ENCODE measurements around the gene ARPC1A. TPM values are rescaled to one million over a fixed set of nuclear protein-coding genes. Genes with fewer than 3 reads are reported as not detected.

ARPC1A gene
- total RNA-seq, 1 donor from 2014 or later = 196 TPM

DNA sequence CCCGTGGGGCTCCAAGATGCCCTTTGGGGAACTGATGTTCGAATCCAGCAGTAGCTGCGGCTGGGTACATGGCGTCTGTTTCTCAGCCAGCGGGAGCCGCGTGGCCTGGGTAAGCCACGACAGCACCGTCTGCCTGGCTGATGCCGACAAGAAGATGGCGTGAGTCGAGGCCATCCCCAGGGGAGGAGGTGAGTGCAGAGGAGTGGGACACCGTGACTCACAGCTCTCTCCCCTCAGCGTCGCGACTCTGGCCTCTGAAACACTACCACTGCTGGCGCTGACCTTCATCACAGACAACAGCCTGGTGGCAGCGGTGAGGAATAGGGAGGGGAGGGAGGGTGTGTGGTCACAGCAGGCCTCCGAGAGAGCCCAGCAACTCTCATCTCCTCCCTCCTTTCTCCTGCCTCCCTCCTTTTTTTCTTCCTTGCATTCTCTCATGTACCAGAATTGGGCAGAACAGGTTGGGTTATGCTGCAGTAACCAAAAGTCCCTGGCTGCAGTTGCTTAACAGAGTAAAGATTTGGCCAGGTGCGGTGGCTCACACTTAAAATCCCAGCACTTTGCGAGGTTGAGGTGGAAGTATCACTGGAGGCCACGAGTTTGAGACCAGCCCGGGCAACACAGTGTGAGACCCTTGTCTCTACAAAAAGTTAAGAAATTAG, 65.4 kb downstream of the ARPC1A start:
- DNase-seq (ENCODE audit: low spot score) = no peak
- H3K27ac Mint-ChIP-seq (ENCODE audit: unreplicated experiment) = no peak overlapping the region
- H3K27me3 Mint-ChIP-seq (ENCODE audit: unreplicated experiment) = peaks cover 6% of the 10 kb centered on the region
- no peak overlapping the region for H3K4me3 Mint-ChIP-seq (ENCODE audit: unreplicated experiment)
- peaks cover 9% of the 10 kb centered on the region for H3K4me1 Mint-ChIP-seq (ENCODE audit: unreplicated experiment)
- TF ChIP-seq, protein P1, sequence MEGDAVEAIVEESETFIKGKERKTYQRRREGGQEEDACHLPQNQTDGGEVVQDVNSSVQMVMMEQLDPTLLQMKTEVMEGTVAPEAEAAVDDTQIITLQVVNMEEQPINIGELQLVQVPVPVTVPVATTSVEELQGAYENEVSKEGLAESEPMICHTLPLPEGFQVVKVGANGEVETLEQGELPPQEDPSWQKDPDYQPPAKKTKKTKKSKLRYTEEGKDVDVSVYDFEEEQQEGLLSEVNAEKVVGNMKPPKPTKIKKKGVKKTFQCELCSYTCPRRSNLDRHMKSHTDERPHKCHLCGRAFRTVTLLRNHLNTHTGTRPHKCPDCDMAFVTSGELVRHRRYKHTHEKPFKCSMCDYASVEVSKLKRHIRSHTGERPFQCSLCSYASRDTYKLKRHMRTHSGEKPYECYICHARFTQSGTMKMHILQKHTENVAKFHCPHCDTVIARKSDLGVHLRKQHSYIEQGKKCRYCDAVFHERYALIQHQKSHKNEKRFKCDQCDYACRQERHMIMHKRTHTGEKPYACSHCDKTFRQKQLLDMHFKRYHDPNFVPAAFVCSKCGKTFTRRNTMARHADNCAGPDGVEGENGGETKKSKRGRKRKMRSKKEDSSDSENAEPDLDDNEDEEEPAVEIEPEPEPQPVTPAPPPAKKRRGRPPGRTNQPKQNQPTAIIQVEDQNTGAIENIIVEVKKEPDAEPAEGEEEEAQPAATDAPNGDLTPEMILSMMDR (IDR thresholded peaks at IDR 0.05; ENCODE audit: unreplicated experiment) = no peak
- H3K36me3 Mint-ChIP-seq (ENCODE audit: low read depth, unreplicated experiment) = peaks cover 14% of the 10 kb centered on the region
- H3K9me3 Mint-ChIP-seq (ENCODE audit: unreplicated experiment) = no peaks in the 10 kb centered on the region

DNA sequence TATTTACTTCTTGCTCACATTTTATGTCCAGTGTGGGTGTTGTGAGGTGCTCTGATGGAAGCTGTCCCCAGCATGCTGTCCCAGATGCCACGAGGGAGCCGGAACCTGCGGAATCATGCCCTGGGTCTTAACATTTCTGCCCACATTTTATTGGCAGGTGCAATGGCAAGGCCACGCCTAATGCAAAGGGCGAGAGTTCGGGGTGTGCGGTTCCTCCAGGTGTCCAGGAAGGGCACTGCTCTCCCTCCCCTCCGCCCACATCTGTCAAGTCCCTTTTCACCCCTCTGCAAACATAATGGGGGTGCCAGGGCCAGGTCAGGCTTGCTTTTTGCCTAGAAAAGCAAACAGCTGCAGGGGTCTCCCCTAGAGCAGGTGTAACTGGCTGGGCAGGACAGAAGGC, 66.3 kb downstream of the ARPC1A start:
- peaks cover 6% of the 10 kb centered on the region for H3K27me3 Mint-ChIP-seq (ENCODE audit: unreplicated experiment)
- peak overlapping the region; percentile 77 for H3K4me3 Mint-ChIP-seq (ENCODE audit: unreplicated experiment)
- DNase-seq (ENCODE audit: low spot score) = no peak
- H3K9me3 Mint-ChIP-seq (ENCODE audit: unreplicated experiment) = no peaks in the 10 kb centered on the region
- H3K36me3 Mint-ChIP-seq (ENCODE audit: low read depth, unreplicated experiment) = peaks cover 13% of the 10 kb centered on the region
- peaks cover 9% of the 10 kb centered on the region for H3K4me1 Mint-ChIP-seq (ENCODE audit: unreplicated experiment)
- H3K27ac Mint-ChIP-seq (ENCODE audit: unreplicated experiment) = no peak overlapping the region
- TF ChIP-seq, protein P1 (IDR thresholded peaks at IDR 0.05; ENCODE audit: unreplicated experiment) = no peak

DNA sequence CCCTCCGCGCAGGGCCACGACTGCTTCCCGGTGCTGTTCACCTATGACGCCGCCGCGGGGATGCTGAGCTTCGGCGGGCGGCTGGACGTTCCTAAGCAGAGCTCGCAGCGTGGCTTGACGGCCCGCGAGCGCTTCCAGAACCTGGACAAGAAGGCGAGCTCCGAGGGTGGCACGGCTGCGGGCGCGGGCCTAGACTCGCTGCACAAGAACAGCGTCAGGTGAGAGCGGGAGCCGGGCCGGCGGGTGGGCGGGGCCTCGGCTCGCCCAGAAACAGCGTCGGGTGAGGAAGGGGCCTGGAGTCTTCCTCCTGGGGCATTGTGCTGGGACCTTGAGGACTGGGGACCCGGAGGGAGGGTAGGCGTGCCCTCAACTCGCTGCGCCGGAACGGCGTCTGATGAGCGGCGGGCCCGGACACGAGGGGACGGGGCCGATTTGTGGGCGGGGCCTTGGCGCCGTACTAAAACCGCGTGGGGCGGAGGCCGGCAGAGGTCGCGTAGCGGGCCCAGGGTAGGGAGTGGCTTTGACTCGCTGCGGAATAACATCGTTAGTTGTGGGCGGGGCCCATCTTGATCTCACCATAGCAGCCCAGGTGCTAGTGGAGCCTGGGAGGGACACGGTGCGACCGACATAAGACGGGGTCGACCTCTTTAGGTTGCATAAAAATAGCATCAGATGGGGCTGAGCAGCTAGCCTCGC, 67.1 kb downstream of the ARPC1A start:
- Mint-ChIP-seq H3K27me3 (ENCODE audit: unreplicated experiment) (peaks cover 4% of the 10 kb centered on the region), H3K4me1 (ENCODE audit: unreplicated experiment) (peaks cover 9% of the 10 kb centered on the region), H3K36me3 (ENCODE audit: low read depth, unreplicated experiment) (peaks cover 17% of the 10 kb centered on the region), H3K9me3 (ENCODE audit: unreplicated experiment) (no peaks in the 10 kb centered on the region), H3K4me3 (ENCODE audit: unreplicated experiment) (peak overlapping the region; percentile 88), H3K27ac (ENCODE audit: unreplicated experiment) (peak overlapping the region; percentile 57)
- TF ChIP-seq, protein P1 (IDR thresholded peaks at IDR 0.05; ENCODE audit: unreplicated experiment) = no peak
- DNase-seq (ENCODE audit: low spot score) = peak; percentile 63

DNA sequence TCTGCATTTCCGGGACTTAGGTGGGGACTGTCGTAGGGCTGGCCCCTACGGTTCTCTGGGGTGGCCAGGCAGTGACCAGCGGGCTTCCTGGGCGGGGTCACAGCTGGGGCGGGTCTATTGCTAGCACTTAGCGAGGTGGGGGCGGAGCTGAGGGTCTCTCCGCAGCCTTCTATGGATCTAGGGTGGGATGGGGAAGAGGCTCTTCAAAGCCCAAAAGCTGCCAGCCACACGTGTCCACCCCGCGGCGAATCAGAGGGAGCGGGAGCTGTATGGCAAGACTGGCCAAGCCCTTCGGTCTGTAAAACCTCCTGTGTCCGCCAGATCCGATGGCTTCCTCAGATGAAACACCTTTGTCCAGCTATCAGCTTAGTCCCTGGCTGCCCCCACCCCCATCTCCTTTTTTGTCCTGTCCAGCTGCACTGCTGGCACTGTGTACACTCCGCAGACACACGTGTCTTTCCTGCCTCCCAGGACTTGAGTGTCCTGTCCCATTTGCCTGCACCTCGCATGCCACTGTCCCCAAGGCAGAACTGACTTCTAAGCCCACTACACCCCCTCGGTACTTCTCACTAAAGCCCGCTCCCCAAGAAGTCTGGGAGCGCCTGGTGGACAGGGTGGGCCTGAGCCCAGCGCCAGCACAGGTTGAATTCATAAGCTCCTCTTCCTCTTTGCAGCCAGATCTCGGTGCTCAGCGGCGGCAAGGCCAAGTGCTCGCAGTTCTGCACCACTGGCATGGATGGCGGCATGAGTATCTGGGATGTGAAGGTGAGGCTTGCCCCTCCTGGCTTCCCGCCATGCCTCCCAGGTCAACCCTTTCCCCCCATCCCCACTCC, 67.9 kb downstream of the ARPC1A start:
- DNase-seq (ENCODE audit: low spot score) = peak; percentile 38
- peak overlapping the region; percentile 57 for H3K27ac Mint-ChIP-seq (ENCODE audit: unreplicated experiment)

More for the DNA sequence above, 67.9 kb downstream of the ARPC1A start:
- Mint-ChIP-seq H3K4me3 (ENCODE audit: unreplicated experiment) (peak overlapping the region; percentile 88), H3K27me3 (ENCODE audit: unreplicated experiment) (peaks cover 8% of the 10 kb centered on the region), H3K9me3 (ENCODE audit: unreplicated experiment) (no peaks in the 10 kb centered on the region), H3K36me3 (ENCODE audit: low read depth, unreplicated experiment) (peaks cover 14% of the 10 kb centered on the region), H3K4me1 (ENCODE audit: unreplicated experiment) (peaks cover 9% of the 10 kb centered on the region)
- TF ChIP-seq, protein P1 (IDR thresholded peaks at IDR 0.05; ENCODE audit: unreplicated experiment) = no peak
